Mucosa of descending colon (tissue), 3 donors: ENCODE results near the gene GPR34. TPM values are rescaled to one million over a fixed set of nuclear protein-coding genes. Genes with fewer than 3 reads are reported as not detected.

Experiments
- ATAC-seq: fragments of 200-7000 bp; cut with Tn5 transposase; one replicate; pipeline ENCODE4 v1.9.1; 2020; ENCODE audit warnings: mild to moderate bottlenecking, moderate library complexity
- DNase-seq, 3 donors: peaks; one replicate each; pipeline ENCODE4 v3.0.0-alpha.2; 2020
- H3K36me3 ChIP-seq: fragments of 200-600 bp; one replicate; pipeline ENCODE4 v1.8.0; 2021; ENCODE audit warnings: low read depth, mild to moderate bottlenecking
- H3K4me1 ChIP-seq: fragments of 200-600 bp; one replicate; pipeline ENCODE4 v1.8.0; 2021; ENCODE audit warnings: low read depth, mild to moderate bottlenecking
- H3K4me3 ChIP-seq: fragments of 200-600 bp; one replicate; pipeline ENCODE4 v1.8.0; 2021; ENCODE audit warnings: mild to moderate bottlenecking
- H3K9me3 ChIP-seq: fragments of 200-600 bp; one replicate; pipeline ENCODE4 v1.8.0; 2021; ENCODE audit warnings: mild to moderate bottlenecking
- intact Hi-C, 2 donors: fragments of 100-400 bp; cut with DNase I in 1 of 2; cut with micrococcal nuclease in 1 of 2; formaldehyde crosslinking; loops; one replicate each; pipeline versions ENCODE4 v1.11.0 to v1.11.1; 2022; cut with DNase I, micrococcal nuclease
- total RNA-seq, 3 donors: library from RNA; stranded (reverse); fragmentation: NEBNext Ultra II Directional in 2 of 3; extraction: Animal tissue kit (Norgen Biotek cat#: 25700) in 2 of 3; gene quantifications; one replicate each; pipeline versions ENCODE4 v1.2.1 to v1.2.4, GENCODE V29; 2021 to 2023
- TF ChIP-seq, protein P1 (sequence below): fragments of 200-600 bp; IDR thresholded peaks from one replicate; pipeline ENCODE4 v1.8.0; 2022; ENCODE audit warnings: antibody characterized with exemption, mild to moderate bottlenecking
- donor health status: DM: no; HTN: no; CAD: no; lungs with moderate emphysema.
- donor health status: DM: no; HTN: no; CAD: no.
- donor health status: DM: no; HTN: yes; CAD: no.

The GPR34 gene
- total RNA-seq, 3 donors from 2014 or later, result 2.0 to 11.9 (median 11.4) TPM

GRCh38 chrX:41664375-41664901 is 24.3 kb upstream of the GPR34 start:
- Histone ChIP-seq H3K9me3 (no peaks in the 10 kb centered on the region), H3K4me1 (no peaks in the 10 kb centered on the region), H3K36me3 (no peaks in the 10 kb centered on the region), H3K4me3 (no peak overlapping the region)
- intact Hi-C loops, result no loop called here
- TF ChIP-seq, protein P1, sequence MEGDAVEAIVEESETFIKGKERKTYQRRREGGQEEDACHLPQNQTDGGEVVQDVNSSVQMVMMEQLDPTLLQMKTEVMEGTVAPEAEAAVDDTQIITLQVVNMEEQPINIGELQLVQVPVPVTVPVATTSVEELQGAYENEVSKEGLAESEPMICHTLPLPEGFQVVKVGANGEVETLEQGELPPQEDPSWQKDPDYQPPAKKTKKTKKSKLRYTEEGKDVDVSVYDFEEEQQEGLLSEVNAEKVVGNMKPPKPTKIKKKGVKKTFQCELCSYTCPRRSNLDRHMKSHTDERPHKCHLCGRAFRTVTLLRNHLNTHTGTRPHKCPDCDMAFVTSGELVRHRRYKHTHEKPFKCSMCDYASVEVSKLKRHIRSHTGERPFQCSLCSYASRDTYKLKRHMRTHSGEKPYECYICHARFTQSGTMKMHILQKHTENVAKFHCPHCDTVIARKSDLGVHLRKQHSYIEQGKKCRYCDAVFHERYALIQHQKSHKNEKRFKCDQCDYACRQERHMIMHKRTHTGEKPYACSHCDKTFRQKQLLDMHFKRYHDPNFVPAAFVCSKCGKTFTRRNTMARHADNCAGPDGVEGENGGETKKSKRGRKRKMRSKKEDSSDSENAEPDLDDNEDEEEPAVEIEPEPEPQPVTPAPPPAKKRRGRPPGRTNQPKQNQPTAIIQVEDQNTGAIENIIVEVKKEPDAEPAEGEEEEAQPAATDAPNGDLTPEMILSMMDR, result no peak
- DNase-seq, result no peak
- no peak for ATAC-seq

GRCh38 chrX:41664908-41665307 is 23.9 kb upstream of the GPR34 start:
- Histone ChIP-seq H3K4me3 (no peak overlapping the region), H3K9me3 (no peaks in the 10 kb centered on the region), H3K4me1 (no peaks in the 10 kb centered on the region), H3K36me3 (no peaks in the 10 kb centered on the region)
- intact Hi-C loops, result no loop called here
- no peak for ATAC-seq
- no peak for DNase-seq
- TF ChIP-seq, protein P1, result no peak

DNA sequence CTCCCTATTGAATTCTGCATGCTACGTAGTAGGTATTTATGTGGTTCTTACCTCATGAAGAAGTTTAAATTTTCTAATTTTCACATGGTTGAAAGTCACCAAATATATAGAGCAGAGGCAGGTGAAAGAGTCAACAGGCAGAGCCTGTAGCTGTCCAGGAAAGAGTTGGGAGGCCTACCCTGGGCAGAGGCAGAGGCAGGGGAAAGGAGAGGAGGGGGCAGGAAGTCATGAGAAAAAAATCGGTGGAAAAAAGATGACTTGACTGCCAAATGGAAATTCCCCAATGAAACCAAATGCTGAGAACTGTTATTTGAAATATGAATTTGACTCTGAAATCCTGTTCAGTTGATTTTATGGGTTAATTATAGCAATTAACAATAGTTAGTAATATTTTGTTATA is 23.1 kb upstream of the GPR34 start:
- ATAC-seq, result no peak
- H3K4me3 ChIP-seq, result no peak overlapping the region
- intact Hi-C loops, result no loop called here
- no peak for DNase-seq
- H3K9me3 ChIP-seq, result no peaks in the 10 kb centered on the region
- no peaks in the 10 kb centered on the region for H3K36me3 ChIP-seq
- TF ChIP-seq, protein P1, result no peak
- no peaks in the 10 kb centered on the region for H3K4me1 ChIP-seq

- H3K4me1 ChIP-seq, result no peaks in the 10 kb centered on the region
- DNase-seq, result no peak
- no peaks in the 10 kb centered on the region for H3K36me3 ChIP-seq
- no peak for ATAC-seq
- H3K9me3 ChIP-seq, result no peaks in the 10 kb centered on the region
- no peak overlapping the region for H3K4me3 ChIP-seq
- TF ChIP-seq, protein P1, result no peak
- intact Hi-C loops, result no loop called here
Measured at GRCh38 chrX:41666251-41666650, 22.5 kb upstream of the GPR34 start.

- Histone ChIP-seq H3K4me3 (no peak overlapping the region), H3K4me1 (no peaks in the 10 kb centered on the region), H3K9me3 (no peaks in the 10 kb centered on the region), H3K36me3 (no peaks in the 10 kb centered on the region)
- TF ChIP-seq, protein P1, result no peak
- intact Hi-C loops, result no loop called here
- ATAC-seq, result no peak
- DNase-seq, result no peak
Measured at GRCh38 chrX:41667631-41668030, 21.1 kb upstream of the GPR34 start.

DNA sequence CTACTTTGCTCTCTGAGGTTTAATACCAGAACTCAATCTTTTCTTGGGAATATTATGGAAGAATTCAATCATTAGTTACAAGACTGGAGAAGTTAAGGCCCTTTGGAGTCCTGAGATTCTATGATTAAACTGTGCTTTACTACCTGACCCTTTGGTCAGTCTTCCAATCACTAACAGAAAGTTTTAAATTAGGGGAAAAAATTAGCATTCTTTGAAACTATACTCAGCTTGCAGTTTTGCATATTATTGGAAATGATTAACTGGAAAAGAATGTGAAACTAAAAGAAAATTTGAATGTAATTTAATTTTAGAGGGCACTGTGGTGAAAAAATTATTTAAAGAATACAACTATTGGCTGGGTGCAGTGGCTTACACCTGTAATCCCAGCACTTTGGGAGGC is 18.7 kb upstream of the GPR34 start:
- TF ChIP-seq, protein P1, result no peak
- Histone ChIP-seq H3K36me3 (no peaks in the 10 kb centered on the region), H3K4me1 (no peaks in the 10 kb centered on the region), H3K9me3 (no peaks in the 10 kb centered on the region), H3K4me3 (no peak overlapping the region)
- intact Hi-C loops, result no loop called here
- ATAC-seq, result no peak
- DNase-seq, result no peak
